Kidney (tissue), 14 donors: ENCODE data around the gene ERBB4. TPM values are rescaled to one million over a fixed set of nuclear protein-coding genes. Genes with fewer than 3 reads are reported as not detected.

Experiments
- DNase-seq, 5 donors: peaks; one replicate each; pipeline ENCODE4 v3.0.0-alpha.2; 2013 to 2020
- FAIRE-seq: peaks from 2 replicates; lab custom pipeline; 2012; peaks lifted over from hg19 to GRCh38; lab: Jason Lieb, UNC
- H3K27ac ChIP-seq, 2 donors: one replicate each; pipeline ENCODE4 v1.7.0; 2013; ENCODE audit warnings: low read depth in 2 of 2, low read length in 2 of 2, inconsistent platforms in 1 of 2
- H3K27me3 ChIP-seq: one replicate; pipeline ENCODE4 v1.7.1; 2013; ENCODE audit warnings: low read length, inconsistent platforms; ENCODE audit not compliant: control insufficient read depth, insufficient read depth
- H3K36me3 ChIP-seq, 3 donors: one replicate each; pipeline versions ENCODE4 v1.7.0 to v1.7.1; 2013; ENCODE audit warnings: low read length in 3 of 3, control low read depth in 1 of 3, inconsistent platforms in 1 of 3; ENCODE audit not compliant: insufficient read depth in 3 of 3, control insufficient read depth in 2 of 3
- H3K4me1 ChIP-seq, 3 donors: one replicate each; pipeline versions ENCODE4 v1.7.0 to v1.7.1; 2013; ENCODE audit warnings: low read length in 3 of 3, inconsistent platforms in 1 of 3, low read depth in 1 of 3; ENCODE audit not compliant: control insufficient read depth in 2 of 3, insufficient read depth in 2 of 3
- H3K4me3 ChIP-seq, 3 donors: one replicate each; pipeline versions ENCODE4 v1.7.0 to v1.8.1; 2013; ENCODE audit warnings: low read length in 3 of 3, control low read depth in 1 of 3, inconsistent platforms in 1 of 3
- H3K9ac ChIP-seq, 3 donors: one replicate each; pipeline versions ENCODE4 v1.7.0 to v1.7.1; 2013; ENCODE audit warnings: low read length in 3 of 3, control low read depth in 1 of 3, inconsistent platforms in 1 of 3
- H3K9me3 ChIP-seq, 3 donors: one replicate each; pipeline versions ENCODE4 v1.7.0 to v1.7.1; 2013; ENCODE audit warnings: low read length in 3 of 3, control low read depth in 1 of 3, inconsistent platforms in 1 of 3; ENCODE audit not compliant: control insufficient read depth in 2 of 3, insufficient read depth in 1 of 3
- CTCF ChIP-seq: IDR thresholded peaks from 3 replicates; pipeline ENCODE4 v1.5.1; 2012; ENCODE audit warnings: mild to moderate bottlenecking, moderate library complexity, borderline replicate concordance; ENCODE audit not compliant: insufficient read depth; ENCODE audit errors: extremely low read depth
- intact Hi-C: fragments of 100-400 bp; cut with DNase I; formaldehyde crosslinking; loops from one replicate; pipeline ENCODE4 v1.11.1; 2022
- polyA plus RNA-seq: library from polyadenylated mRNA; stranded (reverse); fragments of 350-450 nt; fragmentation: Illumina TruSeq; extraction: RNeasy Lipid Tissue Mini Kit (QIAGEN cat#74804); gene quantifications from one replicate; pipeline ENCODE4 v1.2.3, GENCODE V29; 2014; ENCODE audit warnings: low read depth, low replicate concordance; ENCODE audit not compliant: insufficient read depth
- total RNA-seq: library from RNA; stranded (reverse); fragmentation: NEBNext Ultra II Directional; extraction: Animal tissue kit (Norgen Biotek cat#: 25700); gene quantifications from one replicate; pipeline ENCODE4 v1.2.1, GENCODE V29; 2021
- donor health status: control.
- donor health status: control.
- donor health status: control.
- donor health status: control.
- donor health status: control.
- donor health status: DM: yes; HTN: yes; CAD: no.
- donor health status: Normal renal cell carcinoma (clear cell type).

The ERBB4 gene
- total and polyA plus RNA-seq, 2 donors from 2014 or later, result 3.9 to 152 TPM

- Histone ChIP-seq H3K4me3 (no peak overlapping the region), H3K9me3 (no peaks in the 10 kb centered on the region), H3K36me3 (no peaks in the 10 kb centered on the region), H3K9ac (no peak overlapping the region), H3K27me3 (no peaks in the 10 kb centered on the region), H3K27ac (no peak overlapping the region), H3K4me1 (no peaks in the 10 kb centered on the region)
- DNase-seq, result peak in 2 of 5 donors; percentile 24 to 32
- no peak for TF ChIP-seq CTCF
- intact Hi-C loops, result no loop called here
- FAIRE-seq, result no peak
These were observed 714.6 kb downstream of the ERBB4 start for GRCh38 chr2:211823886-211824479.

DNA sequence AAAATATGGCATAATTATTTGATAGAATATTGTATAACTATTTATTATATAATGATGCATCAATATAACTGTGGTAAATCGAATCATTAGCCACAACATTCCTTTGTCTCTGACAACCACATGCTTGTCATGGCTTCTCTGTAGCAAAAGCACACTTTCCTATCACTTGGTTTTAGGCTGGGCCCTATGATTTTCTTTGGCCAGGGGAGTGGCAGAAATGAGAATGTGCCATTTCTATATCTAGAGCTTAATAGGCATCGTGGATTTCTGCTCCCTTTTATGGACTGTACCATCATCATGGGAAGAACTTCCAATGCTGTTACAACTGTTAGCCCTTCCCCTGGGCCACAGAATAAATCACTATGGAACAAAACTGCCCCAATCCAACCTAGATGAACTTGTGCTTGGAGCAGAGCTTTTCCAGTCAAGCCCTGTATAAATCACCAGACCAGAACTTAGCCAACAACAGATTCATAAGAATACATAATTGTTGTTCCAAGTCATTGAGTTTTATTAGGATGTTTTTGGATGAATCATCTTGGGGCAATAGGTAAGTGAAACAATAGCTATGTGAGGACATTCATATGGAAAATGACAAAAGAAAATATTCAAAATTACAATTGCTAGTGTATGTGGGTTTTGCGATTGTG, 715.8 kb downstream of the ERBB4 start:
- H3K4me1 ChIP-seq, result no peaks in the 10 kb centered on the region
- TF ChIP-seq CTCF, result no peak
- intact Hi-C loops, result no loop called here
- no peak overlapping the region for H3K4me3 ChIP-seq
- no peak for FAIRE-seq
- DNase-seq, result no peak
- H3K27ac ChIP-seq, result no peak overlapping the region
- no peaks in the 10 kb centered on the region for H3K27me3 ChIP-seq
- no peaks in the 10 kb centered on the region for H3K9me3 ChIP-seq
- H3K9ac ChIP-seq, result no peak overlapping the region
- H3K36me3 ChIP-seq, result no peaks in the 10 kb centered on the region

GRCh38 chr2:211816754-211817153, 721.8 kb downstream of the ERBB4 start:
- Histone ChIP-seq H3K4me1 (no peaks in the 10 kb centered on the region), H3K9ac (no peak overlapping the region), H3K36me3 (no peaks in the 10 kb centered on the region), H3K27ac (no peak overlapping the region), H3K9me3 (no peaks in the 10 kb centered on the region), H3K4me3 (no peak overlapping the region), H3K27me3 (no peaks in the 10 kb centered on the region)
- DNase-seq (peak in 2 of 5 donors; percentile 17 to 27), FAIRE-seq (no peak)
- TF ChIP-seq CTCF, result no peak
- intact Hi-C loops, result no loop called here
